Mesenchymal stem cell (in vitro differentiated cells and primary cell): ENCODE data around the gene CDK14.

Experiments
- DNase-seq: peaks from one replicate; pipeline ENCODE4 v3.0.0-alpha.2; 2013
- H2AFZ ChIP-seq: one replicate; pipeline ENCODE4 v1.6.1; 2013; ENCODE audit warnings: low read depth, mild to moderate bottlenecking, control low read depth, inconsistent platforms, low read length, moderate library complexity
- H2AK5ac ChIP-seq: 2 replicates; pipeline ENCODE4 v1.6.1; 2013; ENCODE audit warnings: low read length, moderate library complexity, mild to moderate bottlenecking, inconsistent platforms; ENCODE audit not compliant: severe bottlenecking
- H2BK120ac ChIP-seq: one replicate; pipeline ENCODE4 v1.6.1; 2013; ENCODE audit warnings: low read depth, mild to moderate bottlenecking, inconsistent platforms, low read length, moderate library complexity
- H2BK12ac ChIP-seq, 2 experiments: one replicate each; pipeline ENCODE4 v1.6.1; 2013; ENCODE audit warnings: inconsistent platforms in 2 of 2, low read length in 2 of 2, mild to moderate bottlenecking in 2 of 2, moderate library complexity in 2 of 2, control low read depth in 1 of 2
- H2BK15ac ChIP-seq: one replicate; pipeline ENCODE4 v1.6.1; 2013; ENCODE audit warnings: mild to moderate bottlenecking, low read depth, inconsistent platforms; ENCODE audit not compliant: poor library complexity, severe bottlenecking
- H2BK5ac ChIP-seq: 2 replicates; pipeline ENCODE4 v1.6.1; 2013; ENCODE audit warnings: low read depth, mild to moderate bottlenecking, low read length, control low read depth, inconsistent platforms; ENCODE audit not compliant: poor library complexity, severe bottlenecking
- H3K14ac ChIP-seq, 2 experiments: one replicate each; pipeline ENCODE4 v1.6.1; 2013; ENCODE audit warnings: inconsistent platforms in 2 of 2, low read length in 2 of 2, control low read depth in 1 of 2, mild to moderate bottlenecking in 1 of 2, moderate library complexity in 1 of 2
- H3K18ac ChIP-seq, 2 experiments: one replicate each; pipeline ENCODE4 v1.6.1; 2013; ENCODE audit warnings: inconsistent platforms in 2 of 2, low read length in 2 of 2, control low read depth in 1 of 2, low read depth in 1 of 2, mild to moderate bottlenecking in 1 of 2
- H3K23ac ChIP-seq, 2 experiments: one replicate each; pipeline ENCODE4 v1.6.1; 2013; ENCODE audit warnings: inconsistent platforms in 2 of 2, low read length in 2 of 2, mild to moderate bottlenecking in 2 of 2, moderate library complexity in 2 of 2, control low read depth in 1 of 2
- H3K27ac ChIP-seq: 2 replicates; pipeline ENCODE4 v1.5.1; 2013; ENCODE audit warnings: mild to moderate bottlenecking, moderate library complexity, low read length, control low read depth, inconsistent platforms; ENCODE audit not compliant: poor library complexity, severe bottlenecking
- H3K27me3 ChIP-seq, 2 experiments: 2 replicates each; pipeline versions ENCODE4 v1.6.1 to v1.7.0; 2013; ENCODE audit warnings: low read length in 2 of 2, mild to moderate bottlenecking in 2 of 2, moderate library complexity in 2 of 2, control low read depth in 1 of 2, inconsistent platforms in 1 of 2; ENCODE audit not compliant: control insufficient read depth in 1 of 2, insufficient read depth in 1 of 2
- H3K36me3 ChIP-seq, 2 experiments: 2 replicates each; pipeline versions ENCODE4 v1.6.1 to v1.7.0; 2013; ENCODE audit warnings: low read length in 2 of 2, control low read depth in 1 of 2, inconsistent platforms in 1 of 2, low read depth in 1 of 2, mild to moderate bottlenecking in 1 of 2; ENCODE audit not compliant: insufficient read depth in 2 of 2, control insufficient read depth in 1 of 2
- H3K4ac ChIP-seq, 2 experiments: one replicate each; pipeline ENCODE4 v1.6.1; 2013; ENCODE audit warnings: inconsistent platforms in 2 of 2, low read length in 2 of 2, mild to moderate bottlenecking in 2 of 2, moderate library complexity in 2 of 2, control low read depth in 1 of 2, low read depth in 1 of 2
- H3K4me1 ChIP-seq: 2 replicates; pipeline ENCODE4 v1.6.1; 2013; ENCODE audit warnings: low read depth, low read length, control low read depth; ENCODE audit not compliant: control insufficient read depth, insufficient read depth
- H3K4me2 ChIP-seq: 2 replicates; pipeline ENCODE4 v1.6.1; 2013; ENCODE audit warnings: low read length, mild to moderate bottlenecking, inconsistent platforms; ENCODE audit not compliant: poor library complexity, severe bottlenecking
- H3K4me3 ChIP-seq, 2 experiments: 2 replicates each; pipeline versions ENCODE4 v1.5.1 to v1.7.0; 2013; ENCODE audit warnings: low read length in 2 of 2, mild to moderate bottlenecking in 2 of 2, control low read depth in 1 of 2, low read depth in 1 of 2; ENCODE audit not compliant: insufficient read depth in 1 of 2
- H3K79me1 ChIP-seq: replicated peaks from 2 replicates; pipeline ENCODE4 v1.6.1; 2013; ENCODE audit warnings: mild to moderate bottlenecking, control low read depth, low read length, inconsistent platforms; ENCODE audit not compliant: poor library complexity, severe bottlenecking
- H3K9ac ChIP-seq: 2 replicates; pipeline ENCODE4 v1.7.0; 2013; ENCODE audit warnings: mild to moderate bottlenecking, low read length, moderate library complexity
- H3K9me3 ChIP-seq: 2 replicates; pipeline ENCODE4 v1.7.0; 2013; ENCODE audit warnings: mild to moderate bottlenecking, low read length; ENCODE audit not compliant: control insufficient read depth
- H4K8ac ChIP-seq: one replicate; pipeline ENCODE4 v1.6.1; 2013; ENCODE audit warnings: inconsistent platforms, mild to moderate bottlenecking, low read length, moderate library complexity
- H4K91ac ChIP-seq: one replicate; pipeline ENCODE4 v1.6.1; 2013; ENCODE audit warnings: mild to moderate bottlenecking, low read length, inconsistent platforms
- WGBS: methylation state at CpG from one replicate; pipeline ENCODE4 v1.1.7; 2013; ENCODE audit warnings: mixed read lengths; 5-methylcytosine and 5-hydroxymethylcytosine counted together

Gene CDK14

GRCh38 chr7:91034459-91035368 lies 438.6 kb downstream of the CDK14 start:
- H3K14ac ChIP-seq = no peak overlapping the region
- H3K9ac ChIP-seq = peak overlapping the region; percentile 19
- peaks cover 0 to 4% of the 10 kb centered on the region in 2 experiments for H3K36me3 ChIP-seq
- H2AK5ac ChIP-seq = no peak overlapping the region
- no peak overlapping the region for H2BK5ac ChIP-seq
- no peak overlapping the region for H3K4ac ChIP-seq
- peak; percentile 42 for DNase-seq
- no CpG with 5 or more reads among the region's 1 CpG for WGBS
- no peak overlapping the region for H3K4me3 ChIP-seq
- H4K91ac ChIP-seq = no peak overlapping the region
- H3K4me1 ChIP-seq = peaks cover 3% of the 10 kb centered on the region
- no peaks in the 10 kb centered on the region for H3K27me3 ChIP-seq
- H2BK120ac ChIP-seq = no peak overlapping the region
- H3K4me2 ChIP-seq = no peak overlapping the region
- no peak overlapping the region for H2BK15ac ChIP-seq
- H3K27ac ChIP-seq = no peak overlapping the region
- H4K8ac ChIP-seq = no peak overlapping the region
- no peak overlapping the region for H2AFZ ChIP-seq
- no peak overlapping the region for H3K18ac ChIP-seq
- H3K23ac ChIP-seq = no peak overlapping the region
- no peaks in the 10 kb centered on the region for H3K79me1 ChIP-seq
- H2BK12ac ChIP-seq = no peak overlapping the region
- H3K9me3 ChIP-seq = no peaks in the 10 kb centered on the region

GRCh38 chr7:91039033-91039432 lies 442.9 kb downstream of the CDK14 start:
- H3K4me3 ChIP-seq = no peak overlapping the region
- H2BK120ac ChIP-seq = no peak overlapping the region
- H3K4ac ChIP-seq = no peak overlapping the region
- no peak overlapping the region for H3K4me2 ChIP-seq
- H3K9ac ChIP-seq = no peak overlapping the region
- no peak overlapping the region for H4K8ac ChIP-seq
- no peak overlapping the region for H3K14ac ChIP-seq
- no peak overlapping the region for H2BK5ac ChIP-seq
- no peak overlapping the region for H2BK12ac ChIP-seq
- H3K79me1 ChIP-seq = peaks cover 2% of the 10 kb centered on the region
- DNase-seq = no peak
- 93% methylated on average over 3 of the region's 4 CpGs for WGBS
- H3K9me3 ChIP-seq = no peaks in the 10 kb centered on the region
- no peaks in the 10 kb centered on the region for H3K27me3 ChIP-seq
- no peak overlapping the region for H3K27ac ChIP-seq
- H3K36me3 ChIP-seq = peaks cover 0 to 4% of the 10 kb centered on the region in 2 experiments
- H3K18ac ChIP-seq = no peak overlapping the region
- no peak overlapping the region for H4K91ac ChIP-seq
- no peak overlapping the region for H2AK5ac ChIP-seq
- no peak overlapping the region for H3K23ac ChIP-seq
- no peak overlapping the region for H2AFZ ChIP-seq
- no peaks in the 10 kb centered on the region for H3K4me1 ChIP-seq
- H2BK15ac ChIP-seq = no peak overlapping the region

DNA sequence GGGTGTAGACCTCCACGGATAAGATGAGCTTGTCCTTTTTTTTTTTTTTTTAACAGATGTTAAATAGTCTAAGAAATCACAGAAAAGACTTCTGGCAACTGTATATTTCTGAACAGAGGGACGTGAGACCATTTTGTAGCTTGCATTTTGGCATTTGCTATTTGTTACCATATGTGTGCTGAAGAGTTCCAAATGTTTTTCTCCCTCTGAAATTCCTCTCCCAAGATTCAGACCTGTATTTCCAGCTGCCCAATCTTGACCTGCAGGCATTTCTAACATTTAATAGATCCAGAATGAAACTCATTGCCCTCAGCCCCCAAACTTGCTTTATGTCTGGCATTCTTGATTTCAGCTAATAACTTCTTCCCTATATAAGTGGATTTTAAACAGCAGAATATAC lies 445.0 kb downstream of the CDK14 start:
- no peak overlapping the region for H4K91ac ChIP-seq
- H2BK120ac ChIP-seq = no peak overlapping the region
- no peak overlapping the region for H2AFZ ChIP-seq
- H3K4ac ChIP-seq = no peak overlapping the region
- no peak overlapping the region for H3K27ac ChIP-seq
- no peak overlapping the region for H2BK15ac ChIP-seq
- peaks cover 0 to 4% of the 10 kb centered on the region in 2 experiments for H3K36me3 ChIP-seq
- no peak overlapping the region for H3K14ac ChIP-seq
- H4K8ac ChIP-seq = no peak overlapping the region
- H3K4me2 ChIP-seq = no peak overlapping the region
- H3K4me3 ChIP-seq = no peak overlapping the region
- DNase-seq = no peak
- no peak overlapping the region for H3K18ac ChIP-seq
- H2AK5ac ChIP-seq = no peak overlapping the region
- WGBS = no CpG with 5 or more reads among the region's 2 CpGs
- peaks cover 2% of the 10 kb centered on the region for H3K79me1 ChIP-seq
- H3K9me3 ChIP-seq = no peaks in the 10 kb centered on the region
- H3K4me1 ChIP-seq = no peaks in the 10 kb centered on the region
- H2BK12ac ChIP-seq = no peak overlapping the region
- no peak overlapping the region for H3K23ac ChIP-seq
- H3K27me3 ChIP-seq = no peaks in the 10 kb centered on the region
- H3K9ac ChIP-seq = no peak overlapping the region
- no peak overlapping the region for H2BK5ac ChIP-seq

DNA sequence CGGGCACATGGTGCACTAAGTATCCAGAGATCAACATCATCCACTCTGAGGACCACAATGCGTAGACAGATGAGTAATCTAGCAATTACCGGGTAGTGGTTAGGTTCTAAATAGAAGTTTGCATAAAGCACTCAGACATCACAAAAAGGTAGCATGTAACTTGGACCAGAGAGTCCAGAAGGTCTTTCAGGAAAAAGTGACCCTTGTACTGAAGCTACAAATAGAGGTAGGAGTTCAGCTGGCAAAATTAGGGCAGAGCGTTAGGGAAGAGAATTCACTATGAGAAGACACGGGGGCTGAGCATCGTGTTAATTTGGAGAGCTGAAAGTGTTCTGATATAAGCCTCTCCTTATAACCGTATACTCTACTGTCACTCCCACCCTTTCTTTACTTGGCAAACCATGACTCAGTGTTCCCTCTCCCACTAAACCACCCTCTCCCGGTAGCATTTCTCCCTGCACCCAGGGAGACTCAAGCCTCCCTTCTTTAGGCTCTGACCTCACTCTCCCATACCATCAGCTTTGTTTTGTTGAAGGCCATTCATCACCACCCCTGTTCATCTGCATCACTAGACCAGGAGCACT lies 445.9 kb downstream of the CDK14 start:
- Histone ChIP-seq H3K27ac (no peak overlapping the region), H3K79me1 (peaks cover 2% of the 10 kb centered on the region), H3K18ac (no peak overlapping the region), H3K14ac (no peak overlapping the region), H2BK15ac (no peak overlapping the region), H2BK120ac (no peak overlapping the region), H3K27me3 (no peaks in the 10 kb centered on the region), H2AFZ (no peak overlapping the region), H3K9ac (no peak overlapping the region), H4K8ac (no peak overlapping the region), H3K4me1 (no peaks in the 10 kb centered on the region), H4K91ac (no peak overlapping the region), H3K4me2 (no peak overlapping the region), H3K4ac (no peak overlapping the region), H2BK5ac (no peak overlapping the region), H3K36me3 (peaks cover 0 to 4% of the 10 kb centered on the region in 2 experiments), H3K23ac (no peak overlapping the region), H3K9me3 (no peaks in the 10 kb centered on the region), H2BK12ac (no peak overlapping the region), H2AK5ac (no peak overlapping the region), H3K4me3 (no peak overlapping the region)
- DNase-seq = no peak
- 95% methylated on average over 7 of the region's 8 CpGs for WGBS
